SH-SY5Y (cell line): ENCODE data around the gene CASQ2.

Experiments
- GATA2 ChIP-seq: IDR thresholded peaks from 2 replicates; pipeline ENCODE4 v1.6.1; 2011; ENCODE audit warnings: mild to moderate bottlenecking, low read depth, low read length
- GATA3 ChIP-seq: IDR thresholded peaks from 2 replicates; pipeline ENCODE4 v1.6.1; 2011; ENCODE audit warnings: low read depth, mild to moderate bottlenecking, low read length, moderate library complexity

DNA sequence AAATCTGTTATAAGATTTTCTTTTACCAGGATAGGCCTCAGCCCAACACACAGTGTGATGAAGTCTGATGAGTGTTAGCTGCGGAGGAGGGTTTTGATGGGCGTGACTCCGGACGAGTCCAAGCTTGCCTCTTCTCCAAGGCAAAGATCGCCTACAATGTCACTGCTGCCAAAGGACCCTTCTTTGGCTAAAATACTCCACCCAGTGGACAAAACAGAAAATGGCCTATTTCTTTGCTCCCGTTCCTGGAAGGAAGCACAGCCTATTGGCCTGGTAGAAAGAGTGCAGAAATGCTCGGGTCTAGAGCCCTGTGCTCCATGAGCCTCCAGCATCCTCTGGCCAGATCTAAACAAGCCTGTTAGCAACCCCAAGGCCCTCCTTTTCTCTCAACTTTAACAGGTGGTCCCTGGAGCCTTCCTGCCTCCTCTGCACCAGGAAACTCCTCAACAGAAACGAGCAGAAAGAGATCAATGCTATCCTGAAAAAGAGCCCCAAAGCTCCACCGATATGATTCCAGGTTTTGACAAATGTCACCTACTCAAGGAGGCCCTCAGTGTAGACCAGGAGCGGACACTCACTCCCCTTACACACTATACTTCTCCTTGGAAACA is 3.4 kb upstream of the CASQ2 start:
- TF ChIP-seq GATA2 (no peak), GATA3 (no peak)
